Calu3 (cell line): Measurements from ENCODE around the gene ENG. TPM values are rescaled to one million over a fixed set of nuclear protein-coding genes. Genes with fewer than 3 reads are reported as not detected.

ENCODE experiments used
- BruUV-seq: library from RNA; stranded (reverse); fragments of 400-500 nt; replicated peaks from 2 replicates; lab custom pipeline; 2021; lab: Mats Ljungman, UMichigan
- CTCF ChIA-PET: fragments of 300-600 bp; sonication (Branson Sonifier 250); formaldehyde crosslinking; loops from one replicate; lab custom pipeline; 2022; ENCODE audit warnings: antibody characterized with exemption; lab: Charles Lee
- DNase-seq: peaks from one replicate; pipeline ENCODE4 v3.0.0; 2022
- H3K27ac Mint-ChIP-seq: one replicate; pipeline ENCODE4 v1.8.0; 2022; ENCODE audit warnings: mixed read lengths; ENCODE audit not compliant: unreplicated experiment
- H3K27me3 Mint-ChIP-seq: one replicate; pipeline ENCODE4 v1.8.0; 2022; ENCODE audit warnings: mixed read lengths; ENCODE audit not compliant: unreplicated experiment
- H3K36me3 Mint-ChIP-seq: one replicate; pipeline ENCODE4 v1.8.0; 2022; ENCODE audit warnings: mild to moderate bottlenecking, moderate library complexity, mixed read lengths; ENCODE audit not compliant: insufficient read depth, unreplicated experiment
- H3K4me1 Mint-ChIP-seq: one replicate; pipeline ENCODE4 v1.8.0; 2022; ENCODE audit warnings: mild to moderate bottlenecking, low read depth, mixed read lengths; ENCODE audit not compliant: unreplicated experiment
- H3K4me3 Mint-ChIP-seq: one replicate; pipeline ENCODE4 v1.8.0; 2022; ENCODE audit warnings: mild to moderate bottlenecking, low read depth, moderate library complexity, mixed read lengths; ENCODE audit not compliant: unreplicated experiment
- H3K9me3 Mint-ChIP-seq: one replicate; pipeline ENCODE4 v1.8.0; 2022; ENCODE audit warnings: low read depth, mixed read lengths; ENCODE audit not compliant: unreplicated experiment
- intact Hi-C: fragments of 100-400 bp; cut with micrococcal nuclease; formaldehyde crosslinking; loops from one replicate; pipeline ENCODE4 v1.10.0; 2022; ENCODE audit not compliant: unreplicated experiment
- total RNA-seq: library from RNA; stranded (reverse); gene quantifications from 2 replicates; pipeline ENCODE4 v1.2.3, GENCODE V29; 2022
- TF ChIP-seq, protein P1 (sequence below): fragments of 200-600 bp; IDR thresholded peaks from one replicate; pipeline ENCODE4 v1.8.0; 2022; ENCODE audit warnings: antibody characterized with exemption; ENCODE audit not compliant: unreplicated experiment

The ENG gene
- total RNA-seq, 1 experiment from 2014 or later, result not detected

DNA sequence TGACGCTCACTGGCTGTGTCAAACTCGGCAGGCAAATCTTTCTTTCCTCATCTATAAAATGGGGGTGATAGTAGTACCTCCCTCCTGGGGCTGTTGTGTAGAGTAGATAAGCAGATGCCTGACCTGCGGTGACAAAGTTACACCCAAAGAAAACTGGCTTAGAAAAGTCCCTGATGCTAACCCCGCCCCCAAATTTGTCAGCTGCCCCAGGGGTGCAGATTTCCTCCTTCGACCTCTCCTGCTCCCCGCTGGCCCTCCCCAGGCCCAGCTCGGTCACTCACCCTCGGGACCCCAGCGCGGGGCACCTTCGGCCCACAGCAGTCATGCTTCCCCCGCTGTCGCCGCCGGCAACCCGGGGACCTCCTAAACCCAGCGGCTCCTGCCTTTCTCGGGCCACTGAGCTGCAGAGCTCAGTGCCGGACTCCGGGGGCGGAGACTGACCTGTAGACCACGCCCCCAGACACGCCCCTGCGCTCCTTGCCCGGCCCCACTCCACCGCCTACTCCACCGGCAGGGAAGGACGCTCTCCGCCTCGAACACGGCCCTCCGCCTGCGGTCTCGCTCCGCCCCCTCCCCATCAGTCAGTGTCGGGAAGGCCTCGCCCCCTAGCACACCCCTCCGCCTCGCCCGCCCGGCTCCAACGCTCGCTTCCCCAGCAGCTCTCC, 83.4 kb downstream of the ENG start:
- Mint-ChIP-seq H3K36me3 (peaks cover 13% of the 10 kb centered on the region), H3K4me1 (no peaks in the 10 kb centered on the region), H3K27me3 (peaks cover 47% of the 10 kb centered on the region), H3K27ac (no peak overlapping the region), H3K9me3 (no peaks in the 10 kb centered on the region), H3K4me3 (peak overlapping the region; percentile 82)
- TF ChIP-seq, protein P1, sequence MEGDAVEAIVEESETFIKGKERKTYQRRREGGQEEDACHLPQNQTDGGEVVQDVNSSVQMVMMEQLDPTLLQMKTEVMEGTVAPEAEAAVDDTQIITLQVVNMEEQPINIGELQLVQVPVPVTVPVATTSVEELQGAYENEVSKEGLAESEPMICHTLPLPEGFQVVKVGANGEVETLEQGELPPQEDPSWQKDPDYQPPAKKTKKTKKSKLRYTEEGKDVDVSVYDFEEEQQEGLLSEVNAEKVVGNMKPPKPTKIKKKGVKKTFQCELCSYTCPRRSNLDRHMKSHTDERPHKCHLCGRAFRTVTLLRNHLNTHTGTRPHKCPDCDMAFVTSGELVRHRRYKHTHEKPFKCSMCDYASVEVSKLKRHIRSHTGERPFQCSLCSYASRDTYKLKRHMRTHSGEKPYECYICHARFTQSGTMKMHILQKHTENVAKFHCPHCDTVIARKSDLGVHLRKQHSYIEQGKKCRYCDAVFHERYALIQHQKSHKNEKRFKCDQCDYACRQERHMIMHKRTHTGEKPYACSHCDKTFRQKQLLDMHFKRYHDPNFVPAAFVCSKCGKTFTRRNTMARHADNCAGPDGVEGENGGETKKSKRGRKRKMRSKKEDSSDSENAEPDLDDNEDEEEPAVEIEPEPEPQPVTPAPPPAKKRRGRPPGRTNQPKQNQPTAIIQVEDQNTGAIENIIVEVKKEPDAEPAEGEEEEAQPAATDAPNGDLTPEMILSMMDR, result no peak
- intact Hi-C loops, result no loop called here
- DNase-seq, result peak; percentile 96
- CTCF ChIA-PET, result interaction anchor here (0.6 to 1.1 kb wide), 6 partner anchors 13 to 264 kb away, joined by 3 to 10 read pairs (median 4); partner anchors contain the start of gene TOR2A
- no TSS peak for BruUV-seq

DNA sequence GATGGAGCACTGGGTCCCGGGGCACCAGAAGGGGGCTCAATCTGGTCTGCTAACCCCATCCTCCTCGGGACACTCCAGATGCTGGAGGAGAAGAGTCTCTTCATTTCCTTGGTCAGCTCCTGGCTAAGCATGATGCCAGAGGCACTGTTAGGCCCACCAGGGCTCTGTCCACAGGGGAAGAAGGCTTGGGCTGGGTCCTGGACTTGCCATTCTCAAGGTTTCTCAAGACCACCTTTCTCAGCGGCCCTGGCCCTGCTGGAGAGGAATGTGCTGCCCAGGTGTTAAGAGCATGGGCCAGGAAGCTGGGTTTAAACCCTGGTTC, 83.9 kb downstream of the ENG start:
- TF ChIP-seq, protein P1, result no peak
- H3K36me3 Mint-ChIP-seq, result peaks cover 13% of the 10 kb centered on the region
- BruUV-seq, result no TSS peak
- H3K4me3 Mint-ChIP-seq, result peak overlapping the region; percentile 82
- H3K9me3 Mint-ChIP-seq, result no peaks in the 10 kb centered on the region
- no peaks in the 10 kb centered on the region for H3K4me1 Mint-ChIP-seq
- peaks cover 52% of the 10 kb centered on the region for H3K27me3 Mint-ChIP-seq
- CTCF ChIA-PET, result interaction anchor here (0.8 to 1.1 kb wide), 5 partner anchors 14 to 265 kb away, joined by 3 to 10 read pairs (median 3); partner anchors contain the start of gene TOR2A
- intact Hi-C loops, result no loop called here
- H3K27ac Mint-ChIP-seq, result no peak overlapping the region
- DNase-seq, result no peak

DNA sequence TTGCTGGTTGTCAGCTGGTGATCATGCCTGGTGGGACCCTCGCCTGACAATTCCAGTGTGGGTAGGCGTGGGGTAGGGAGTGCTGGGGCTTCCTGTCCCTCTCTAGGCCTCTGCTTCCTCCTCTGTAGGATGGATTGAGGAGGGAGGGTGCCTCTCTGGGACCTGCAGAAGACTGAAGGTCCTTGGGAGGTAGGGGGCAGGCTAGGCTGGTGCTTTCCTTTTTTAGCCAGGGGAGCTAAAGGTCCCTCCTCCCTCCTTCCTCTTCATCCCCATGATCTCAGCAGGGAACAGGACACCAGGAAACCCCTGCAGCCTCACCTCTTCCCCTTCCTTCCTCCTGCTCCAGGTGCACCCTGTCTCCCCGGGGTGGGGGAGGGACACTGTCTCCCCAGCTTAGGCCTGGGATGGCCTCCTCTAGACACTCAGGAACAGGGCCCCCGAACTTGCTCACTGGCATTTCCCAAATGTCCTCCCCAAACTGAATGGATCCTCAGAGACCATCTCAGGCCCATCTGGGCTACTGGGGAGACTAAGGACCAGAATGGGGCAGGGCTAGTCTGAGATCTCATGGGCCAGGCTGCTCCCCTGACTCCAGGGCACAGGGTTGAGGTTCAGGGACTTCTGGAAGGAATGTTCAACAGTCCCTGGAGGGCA, 84.4 kb downstream of the ENG start:
- TF ChIP-seq, protein P1, result no peak
- Mint-ChIP-seq H3K9me3 (no peaks in the 10 kb centered on the region), H3K4me3 (peak overlapping the region; percentile 82), H3K36me3 (peaks cover 13% of the 10 kb centered on the region), H3K27me3 (peaks cover 56% of the 10 kb centered on the region), H3K4me1 (no peaks in the 10 kb centered on the region), H3K27ac (no peak overlapping the region)
- intact Hi-C loops, result no loop called here
- BruUV-seq, result no TSS peak
- no peak for DNase-seq
- CTCF ChIA-PET, result no interaction called here

DNA sequence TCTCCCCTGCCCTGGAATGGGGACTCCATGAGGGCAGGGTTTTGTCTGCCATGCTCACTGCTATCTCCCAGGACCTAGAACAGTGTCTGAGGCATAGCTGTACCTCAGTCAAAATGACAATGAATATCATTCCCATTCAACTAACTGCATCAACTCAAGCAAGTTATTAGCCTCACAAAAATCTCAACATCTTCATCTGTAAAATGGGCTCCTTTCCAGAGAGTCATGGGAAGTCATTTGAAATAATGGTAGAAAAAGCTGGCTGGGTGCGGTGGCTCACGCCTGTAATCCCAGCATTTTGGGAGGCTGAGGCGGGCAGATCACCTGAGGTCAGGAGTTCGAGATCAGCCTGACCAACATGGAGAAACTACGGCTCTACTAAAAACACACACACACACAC, 85.4 kb downstream of the ENG start:
- Mint-ChIP-seq H3K27me3 (peaks cover 58% of the 10 kb centered on the region), H3K36me3 (peaks cover 13% of the 10 kb centered on the region), H3K27ac (no peak overlapping the region), H3K4me3 (no peak overlapping the region), H3K4me1 (no peaks in the 10 kb centered on the region), H3K9me3 (no peaks in the 10 kb centered on the region)
- BruUV-seq, result no TSS peak
- DNase-seq, result no peak
- CTCF ChIA-PET, result no interaction called here
- intact Hi-C loops, result no loop called here
- TF ChIP-seq, protein P1, result no peak
